Progenitor cell of endocrine pancreas (in vitro differentiated cells): ENCODE measurements around the gene ZFHX3. TPM values are rescaled to one million over a fixed set of nuclear protein-coding genes. Genes with fewer than 3 reads are reported as not detected.

ENCODE experiments used
- DNase-seq: peaks from one replicate; pipeline ENCODE4 v3.0.0; 2021; ENCODE audit warnings: low spot score; ENCODE audit not compliant: unreplicated experiment
- H3K27ac Mint-ChIP-seq: 2 replicates; pipeline ENCODE4 v1.8.0; 2021; ENCODE audit warnings: mild to moderate bottlenecking, moderate library complexity, mixed read lengths
- H3K27me3 Mint-ChIP-seq: 2 replicates; pipeline ENCODE4 v1.8.0; 2021; ENCODE audit warnings: mixed read lengths
- H3K36me3 Mint-ChIP-seq: 2 replicates; pipeline ENCODE4 v1.8.0; 2022; ENCODE audit warnings: mixed read lengths; ENCODE audit not compliant: insufficient read depth
- H3K4me1 Mint-ChIP-seq: 2 replicates; pipeline ENCODE4 v1.8.0; 2021; ENCODE audit warnings: low read depth, mixed read lengths
- H3K4me3 Mint-ChIP-seq: 2 replicates; pipeline ENCODE4 v1.8.0; 2021; ENCODE audit warnings: low read depth, mild to moderate bottlenecking, moderate library complexity, mixed read lengths
- H3K9me3 Mint-ChIP-seq: 2 replicates; pipeline ENCODE4 v1.8.0; 2021; ENCODE audit warnings: low read depth, mixed read lengths
- CTCF ChIP-seq: fragments of 200-600 bp; sonication (generic); IDR thresholded peaks from one replicate; pipeline ENCODE4 v1.5.0; 2021; ENCODE audit warnings: antibody characterized with exemption, mild to moderate bottlenecking; ENCODE audit not compliant: unreplicated experiment
- total RNA-seq: library from RNA; stranded (reverse); gene quantifications from 2 replicates; pipeline ENCODE4 v1.2.1, GENCODE V29; 2021

Gene ZFHX3
- total RNA-seq, 1 donor from 2014 or later = 54.0 TPM

- DNase-seq = no peak
- Mint-ChIP-seq H3K9me3 (no peaks in the 10 kb centered on the region), H3K4me1 (peaks cover 21% of the 10 kb centered on the region), H3K27me3 (no peaks in the 10 kb centered on the region), H3K27ac (no peak overlapping the region), H3K4me3 (no peak overlapping the region), H3K36me3 (peaks cover 23% of the 10 kb centered on the region)
- no peak for TF ChIP-seq CTCF
Measured at GRCh38 chr16:72862090-72862489, 185.8 kb downstream of the ZFHX3 start.

GRCh38 chr16:72860726-72861562 lies 187.0 kb downstream of the ZFHX3 start:
- no peak for TF ChIP-seq CTCF
- DNase-seq = no peak
- no peak overlapping the region for H3K4me3 Mint-ChIP-seq
- H3K36me3 Mint-ChIP-seq = peaks cover 18% of the 10 kb centered on the region
- H3K9me3 Mint-ChIP-seq = no peaks in the 10 kb centered on the region
- H3K27ac Mint-ChIP-seq = no peak overlapping the region
- peaks cover 27% of the 10 kb centered on the region for H3K4me1 Mint-ChIP-seq
- no peaks in the 10 kb centered on the region for H3K27me3 Mint-ChIP-seq

- H3K36me3 Mint-ChIP-seq = peaks cover 14% of the 10 kb centered on the region
- H3K4me3 Mint-ChIP-seq = no peak overlapping the region
- no peak for TF ChIP-seq CTCF
- DNase-seq = no peak
- H3K27ac Mint-ChIP-seq = peak overlapping the region; percentile 57
- no peaks in the 10 kb centered on the region for H3K9me3 Mint-ChIP-seq
- H3K27me3 Mint-ChIP-seq = no peaks in the 10 kb centered on the region
- peaks cover 27% of the 10 kb centered on the region for H3K4me1 Mint-ChIP-seq
Measured at GRCh38 chr16:72859581-72859980, 188.3 kb downstream of the ZFHX3 start.

GRCh38 chr16:72858665-72859493 lies 189.0 kb downstream of the ZFHX3 start:
- DNase-seq = no peak
- Mint-ChIP-seq H3K27ac (no peak overlapping the region), H3K36me3 (peaks cover 8% of the 10 kb centered on the region), H3K4me1 (peaks cover 29% of the 10 kb centered on the region), H3K27me3 (no peaks in the 10 kb centered on the region), H3K9me3 (no peaks in the 10 kb centered on the region), H3K4me3 (no peak overlapping the region)
- TF ChIP-seq CTCF = no peak

GRCh38 chr16:72857834-72858664 lies 189.9 kb downstream of the ZFHX3 start:
- Mint-ChIP-seq H3K4me1 (peaks cover 37% of the 10 kb centered on the region), H3K4me3 (no peak overlapping the region), H3K27me3 (no peaks in the 10 kb centered on the region), H3K27ac (no peak overlapping the region), H3K36me3 (peaks cover 7% of the 10 kb centered on the region), H3K9me3 (no peaks in the 10 kb centered on the region)
- no peak for DNase-seq
- no peak for TF ChIP-seq CTCF
